ENCODE measurements around the gene WNT11. TPM values are rescaled to one million over a fixed set of nuclear protein-coding genes. Genes with fewer than 3 reads are reported as not detected.

The WNT11 gene
- total RNA-seq, 2 donors from 2014 or later, result 1.6 to 6.8 TPM

DNA sequence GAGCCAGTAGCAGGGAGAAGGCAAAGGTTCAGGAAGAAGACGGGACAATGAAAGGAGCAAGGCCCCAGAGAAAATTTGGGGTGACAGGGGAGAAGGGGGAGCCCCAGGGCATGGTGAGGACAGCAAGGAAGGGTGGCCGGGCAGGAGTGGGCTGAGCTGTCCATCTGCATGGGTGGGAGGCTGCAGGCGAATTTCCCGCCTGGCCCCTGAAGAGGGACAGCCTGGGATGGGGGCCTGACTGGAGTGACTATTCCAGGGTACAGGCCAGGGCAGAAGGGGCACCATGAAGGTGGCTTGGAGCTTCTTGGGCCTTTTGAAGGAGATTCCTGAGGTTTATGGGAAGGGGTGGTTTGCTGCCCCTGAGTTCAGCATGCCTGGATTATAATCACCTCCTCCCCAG lies 56.2 kb downstream of the WNT11 start:
- Histone ChIP-seq H3K36me3 (no peaks in the 10 kb centered on the region), H3K27me3 (no peaks in the 10 kb centered on the region), H3K27ac (no peak overlapping the region), H3K4me3 (no peak overlapping the region), H3K9me3 (no peaks in the 10 kb centered on the region), H3K4me1 (peaks cover 0 to 15% of the 10 kb centered on the region in 2 donors)
- TF ChIP-seq, protein P1, sequence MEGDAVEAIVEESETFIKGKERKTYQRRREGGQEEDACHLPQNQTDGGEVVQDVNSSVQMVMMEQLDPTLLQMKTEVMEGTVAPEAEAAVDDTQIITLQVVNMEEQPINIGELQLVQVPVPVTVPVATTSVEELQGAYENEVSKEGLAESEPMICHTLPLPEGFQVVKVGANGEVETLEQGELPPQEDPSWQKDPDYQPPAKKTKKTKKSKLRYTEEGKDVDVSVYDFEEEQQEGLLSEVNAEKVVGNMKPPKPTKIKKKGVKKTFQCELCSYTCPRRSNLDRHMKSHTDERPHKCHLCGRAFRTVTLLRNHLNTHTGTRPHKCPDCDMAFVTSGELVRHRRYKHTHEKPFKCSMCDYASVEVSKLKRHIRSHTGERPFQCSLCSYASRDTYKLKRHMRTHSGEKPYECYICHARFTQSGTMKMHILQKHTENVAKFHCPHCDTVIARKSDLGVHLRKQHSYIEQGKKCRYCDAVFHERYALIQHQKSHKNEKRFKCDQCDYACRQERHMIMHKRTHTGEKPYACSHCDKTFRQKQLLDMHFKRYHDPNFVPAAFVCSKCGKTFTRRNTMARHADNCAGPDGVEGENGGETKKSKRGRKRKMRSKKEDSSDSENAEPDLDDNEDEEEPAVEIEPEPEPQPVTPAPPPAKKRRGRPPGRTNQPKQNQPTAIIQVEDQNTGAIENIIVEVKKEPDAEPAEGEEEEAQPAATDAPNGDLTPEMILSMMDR (IDR thresholded peaks at IDR 0.05), result no peak
- DNase-seq (ENCODE audit: low spot score), result no peak

DNA sequence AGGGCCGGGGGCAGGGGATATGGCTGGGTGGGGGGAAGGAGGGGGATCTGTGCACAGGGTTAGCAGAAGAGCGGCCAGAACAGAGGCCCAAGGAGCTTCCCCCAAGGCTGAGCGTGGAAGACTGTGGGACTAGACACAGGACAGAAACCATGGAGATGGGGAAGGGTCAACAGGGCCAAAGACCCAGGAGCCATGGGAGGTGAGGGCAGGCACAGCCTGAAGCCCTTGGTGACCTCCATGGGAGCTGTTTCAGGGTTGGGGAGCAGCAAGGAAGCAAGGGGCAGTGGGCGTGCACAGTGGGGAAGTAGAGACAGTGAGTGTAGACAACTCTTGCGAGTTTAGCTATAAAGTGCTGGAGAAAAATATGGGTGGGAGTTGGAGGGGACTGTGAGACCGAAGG lies 56.6 kb downstream of the WNT11 start:
- Histone ChIP-seq H3K36me3 (no peaks in the 10 kb centered on the region), H3K27me3 (no peaks in the 10 kb centered on the region), H3K9me3 (no peaks in the 10 kb centered on the region), H3K27ac (no peak overlapping the region), H3K4me1 (peaks cover 0 to 15% of the 10 kb centered on the region in 2 donors), H3K4me3 (no peak overlapping the region)
- TF ChIP-seq, protein P1 (IDR thresholded peaks at IDR 0.05), result no peak
- DNase-seq (ENCODE audit: low spot score), result no peak

- Histone ChIP-seq H3K27ac (no peak overlapping the region), H3K36me3 (no peaks in the 10 kb centered on the region), H3K9me3 (no peaks in the 10 kb centered on the region), H3K27me3 (no peaks in the 10 kb centered on the region), H3K4me1 (peaks cover 0 to 15% of the 10 kb centered on the region in 2 donors), H3K4me3 (no peak overlapping the region)
- TF ChIP-seq, protein P1 (IDR thresholded peaks at IDR 0.05), result no peak
- DNase-seq (ENCODE audit: low spot score), result no peak
Measured at GRCh38 chr11:76148941-76149613, 57.2 kb downstream of the WNT11 start.

DNA sequence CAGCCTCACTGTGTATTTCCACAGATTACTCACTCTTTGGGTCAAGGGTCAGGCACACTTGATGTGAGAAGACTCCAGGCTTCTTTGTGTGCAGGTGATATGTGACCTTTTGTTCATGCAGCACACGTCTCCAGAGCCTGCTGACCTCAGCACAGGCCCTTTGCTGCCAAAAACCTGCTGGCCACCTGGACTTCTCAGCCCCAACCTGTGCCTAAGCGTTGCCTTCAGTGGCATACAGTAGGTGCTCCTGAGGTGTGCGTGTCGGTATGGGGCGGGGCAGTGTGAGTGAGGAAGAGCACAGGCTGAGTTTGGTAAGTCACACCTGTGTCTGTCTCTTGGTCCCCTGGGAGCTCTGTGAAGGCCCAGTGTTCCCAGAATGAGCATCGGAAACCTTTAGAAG lies 58.1 kb downstream of the WNT11 start:
- Histone ChIP-seq H3K27me3 (no peaks in the 10 kb centered on the region), H3K4me3 (no peak overlapping the region), H3K36me3 (no peaks in the 10 kb centered on the region), H3K4me1 (peaks cover 0 to 15% of the 10 kb centered on the region in 2 donors), H3K9me3 (no peaks in the 10 kb centered on the region), H3K27ac (no peak overlapping the region)
- TF ChIP-seq, protein P1 (IDR thresholded peaks at IDR 0.05), result no peak
- DNase-seq (ENCODE audit: low spot score), result no peak

DNA sequence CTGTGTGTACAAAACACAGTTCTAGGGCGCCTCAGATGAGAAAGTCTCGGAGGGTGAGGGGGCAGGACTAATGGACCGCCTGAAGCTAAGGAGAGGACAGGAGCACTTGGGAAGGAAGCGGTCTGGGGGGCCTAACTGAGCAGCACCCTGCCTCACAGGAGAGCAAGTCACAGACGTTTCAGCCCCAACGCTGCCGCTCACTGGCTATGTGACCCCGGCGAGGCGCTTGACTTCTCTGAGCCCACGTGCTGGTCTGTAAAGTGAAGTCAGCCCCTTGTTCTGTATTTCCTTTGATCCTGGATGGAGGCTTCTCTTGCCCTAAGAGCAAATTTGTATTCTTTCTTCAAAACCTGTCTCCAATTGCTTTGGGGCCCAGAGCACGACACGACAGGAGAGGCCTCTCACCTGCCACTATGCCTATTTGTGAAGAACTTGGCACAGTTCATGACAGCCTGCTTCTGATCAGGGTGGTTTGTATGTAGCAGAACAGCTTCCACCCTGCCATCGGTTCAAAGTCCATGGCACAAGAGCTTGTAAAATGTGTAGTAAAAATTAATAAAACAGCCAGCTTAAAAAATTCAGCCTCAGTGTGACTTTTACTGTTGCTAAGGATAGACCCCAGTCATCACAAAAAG lies 59.1 kb downstream of the WNT11 start:
- Histone ChIP-seq H3K27me3 (no peaks in the 10 kb centered on the region), H3K27ac (no peak overlapping the region), H3K36me3 (peaks cover 6% of the 10 kb centered on the region), H3K4me3 (no peak overlapping the region), H3K4me1 (peaks cover 0 to 7% of the 10 kb centered on the region in 2 donors), H3K9me3 (no peaks in the 10 kb centered on the region)
- TF ChIP-seq, protein P1 (IDR thresholded peaks at IDR 0.05), result no peak
- no peak for DNase-seq (ENCODE audit: low spot score)
